Duodenal mucosa (tissue), 2 donors: ENCODE measurements around the gene ARFIP2.

Experiments
- H3K27ac ChIP-seq: one replicate; pipeline ENCODE4 v1.7.0; 2013; ENCODE audit warnings: low read depth, low read length
- H3K27me3 ChIP-seq, 2 donors: one replicate each; pipeline ENCODE4 v1.7.0; 2013; ENCODE audit warnings: low read length in 2 of 2, control low read depth in 1 of 2; ENCODE audit not compliant: insufficient read depth in 2 of 2, control insufficient read depth in 1 of 2
- H3K36me3 ChIP-seq, 2 donors: one replicate each; pipeline ENCODE4 v1.7.0; 2013; ENCODE audit warnings: low read length in 2 of 2, control low read depth in 1 of 2; ENCODE audit not compliant: insufficient read depth in 2 of 2, control insufficient read depth in 1 of 2
- H3K4me1 ChIP-seq, 2 donors: one replicate each; pipeline ENCODE4 v1.7.0; 2013; ENCODE audit warnings: low read length in 2 of 2, control low read depth in 1 of 2; ENCODE audit not compliant: insufficient read depth in 2 of 2, control insufficient read depth in 1 of 2
- H3K4me3 ChIP-seq, 2 donors: one replicate each; pipeline ENCODE4 v1.7.0; 2013; ENCODE audit warnings: low read length in 2 of 2, low read depth in 1 of 2
- H3K9ac ChIP-seq, 2 donors: one replicate each; pipeline ENCODE4 v1.7.0; 2013; ENCODE audit warnings: low read length in 2 of 2, low read depth in 1 of 2
- H3K9me3 ChIP-seq, 2 donors: one replicate each; pipeline ENCODE4 v1.7.0; 2013; ENCODE audit warnings: low read length in 2 of 2, control low read depth in 1 of 2; ENCODE audit not compliant: control insufficient read depth in 1 of 2

Gene ARFIP2

GRCh38 chr11:6431861-6432260, 49.3 kb downstream of the ARFIP2 start:
- Histone ChIP-seq H3K27ac (no peak overlapping the region), H3K9me3 (no peaks in the 10 kb centered on the region)

GRCh38 chr11:6427516-6427915, 53.6 kb downstream of the ARFIP2 start:
- Histone ChIP-seq H3K4me3 (no peak overlapping the region), H3K9me3 (no peaks in the 10 kb centered on the region), H3K4me1 (no peaks in the 10 kb centered on the region), H3K27me3 (peaks cover 0 to 4% of the 10 kb centered on the region in 2 donors), H3K9ac (no peak overlapping the region), H3K36me3 (no peaks in the 10 kb centered on the region), H3K27ac (no peak overlapping the region)

More at GRCh38 chr11:6431861-6432260, 49.3 kb downstream of the ARFIP2 start:
- Histone ChIP-seq H3K36me3 (no peaks in the 10 kb centered on the region), H3K4me3 (no peak overlapping the region), H3K27me3 (no peaks in the 10 kb centered on the region), H3K9ac (no peak overlapping the region), H3K4me1 (no peaks in the 10 kb centered on the region)
